ENCODE results near the gene DNAJB4.

Gene DNAJB4

GRCh38 chr1:78038491-78038939 is 33.8 kb downstream of the DNAJB4 start:
- H3K9me3 ChIP-seq (ENCODE audit: insufficient read depth, low read depth, low read length): no peaks in the 10 kb centered on the region
- H3K36me3 ChIP-seq (ENCODE audit: insufficient read depth, low read length): no peaks in the 10 kb centered on the region
- H3K27ac ChIP-seq (ENCODE audit: low read depth, low read length): no peak overlapping the region
- H3K4me1 ChIP-seq (ENCODE audit: insufficient read depth, low read length): no peaks in the 10 kb centered on the region
- no peak overlapping the region for H3K9ac ChIP-seq (ENCODE audit: low read depth, low read length)
- H3K27me3 ChIP-seq (ENCODE audit: insufficient read depth, low read length): peaks cover 8% of the 10 kb centered on the region
- no peak overlapping the region for H3K4me3 ChIP-seq (ENCODE audit: low read length)

GRCh38 chr1:78040484-78041089 is 35.8 kb downstream of the DNAJB4 start:
- 90% methylated on average over 3 of the region's 3 CpGs for WGBS
- Histone ChIP-seq H3K4me1 (ENCODE audit: insufficient read depth, low read length) (peaks cover 5% of the 10 kb centered on the region; the same call in 1 of the 2 replicates), H3K9ac (ENCODE audit: low read depth, low read length) (no peak overlapping the region), H3K27me3 (ENCODE audit: insufficient read depth, low read length) (peaks cover 27% of the 10 kb centered on the region), H3K27ac (ENCODE audit: low read depth, low read length) (no peak overlapping the region), H3K9me3 (ENCODE audit: insufficient read depth, low read depth, low read length) (no peaks in the 10 kb centered on the region), H3K4me3 (ENCODE audit: low read length) (no peak overlapping the region), H3K36me3 (ENCODE audit: insufficient read depth, low read length) (no peaks in the 10 kb centered on the region)

GRCh38 chr1:78043436-78043835 is 38.7 kb downstream of the DNAJB4 start:
- no peak overlapping the region for H3K9ac ChIP-seq (ENCODE audit: low read depth, low read length)
- no peaks in the 10 kb centered on the region for H3K9me3 ChIP-seq (ENCODE audit: insufficient read depth, low read depth, low read length)
- H3K36me3 ChIP-seq (ENCODE audit: insufficient read depth, low read length): no peaks in the 10 kb centered on the region
- H3K27ac ChIP-seq (ENCODE audit: low read depth, low read length): no peak overlapping the region
- peaks cover 11% of the 10 kb centered on the region; the same call in 1 of the 2 replicates for H3K4me1 ChIP-seq (ENCODE audit: insufficient read depth, low read length)
- 91% methylated on average over 3 of the region's 3 CpGs for WGBS
- H3K4me3 ChIP-seq (ENCODE audit: low read length): no peak overlapping the region
- peaks cover 54% of the 10 kb centered on the region for H3K27me3 ChIP-seq (ENCODE audit: insufficient read depth, low read length)

GRCh38 chr1:78044796-78045562 is 40.2 kb downstream of the DNAJB4 start:
- H3K27ac ChIP-seq (ENCODE audit: low read depth, low read length): no peak overlapping the region
- peak overlapping the region; percentile 55 for H3K4me3 ChIP-seq (ENCODE audit: low read length)
- no peaks in the 10 kb centered on the region for H3K9me3 ChIP-seq (ENCODE audit: insufficient read depth, low read depth, low read length)
- H3K4me1 ChIP-seq (ENCODE audit: insufficient read depth, low read length): peaks cover 15% of the 10 kb centered on the region; the same call in 1 of the 2 replicates
- WGBS: 65% methylated on average over 14 of the region's 14 CpGs
- peak overlapping the region; percentile 74; the same call in 1 of the 2 replicates for H3K9ac ChIP-seq (ENCODE audit: low read depth, low read length)
- no peaks in the 10 kb centered on the region for H3K36me3 ChIP-seq (ENCODE audit: insufficient read depth, low read length)
- H3K27me3 ChIP-seq (ENCODE audit: insufficient read depth, low read length): peaks cover 54% of the 10 kb centered on the region

- Histone ChIP-seq H3K9me3 (ENCODE audit: insufficient read depth, low read depth, low read length) (no peaks in the 10 kb centered on the region), H3K27me3 (ENCODE audit: insufficient read depth, low read length) (peaks cover 54% of the 10 kb centered on the region), H3K4me3 (ENCODE audit: low read length) (peak overlapping the region; percentile 55), H3K4me1 (ENCODE audit: insufficient read depth, low read length) (peaks cover 15% of the 10 kb centered on the region; the same call in 1 of the 2 replicates), H3K27ac (ENCODE audit: low read depth, low read length) (no peak overlapping the region), H3K9ac (ENCODE audit: low read depth, low read length) (peak overlapping the region; percentile 74; the same call in 1 of the 2 replicates), H3K36me3 (ENCODE audit: insufficient read depth, low read length) (no peaks in the 10 kb centered on the region)
- WGBS: 31% methylated on average over 19 of the region's 19 CpGs
Observed at GRCh38 chr1:78045563-78045925, 40.8 kb downstream of the DNAJB4 start.

GRCh38 chr1:78045926-78046778 is 41.4 kb downstream of the DNAJB4 start, which contains the start of gene GIPC2:
Gene GIPC2, plus strand, starts transcription at chr1:78045966. Its CDS starts 129 bp downstream, at chr1:78046095.
- peaks cover 15% of the 10 kb centered on the region; the same call in 1 of the 2 replicates for H3K4me1 ChIP-seq (ENCODE audit: insufficient read depth, low read length)
- H3K9ac ChIP-seq (ENCODE audit: low read depth, low read length): peak within 1 kb of the TSS; percentile 74
- H3K9me3 ChIP-seq (ENCODE audit: insufficient read depth, low read depth, low read length): no peaks in the 10 kb centered on the region
- H3K27ac ChIP-seq (ENCODE audit: low read depth, low read length): no peak within 1 kb of the TSS
- 2% methylated on average over 85 of the region's 85 CpGs for WGBS
- peak within 1 kb of the TSS; percentile 55 for H3K4me3 ChIP-seq (ENCODE audit: low read length)
- no peaks in the 10 kb centered on the region for H3K36me3 ChIP-seq (ENCODE audit: insufficient read depth, low read length)
- peaks cover 54% of the 10 kb centered on the region for H3K27me3 ChIP-seq (ENCODE audit: insufficient read depth, low read length)

- Histone ChIP-seq H3K27ac (ENCODE audit: low read depth, low read length) (no peak overlapping the region), H3K4me1 (ENCODE audit: insufficient read depth, low read length) (peaks cover 15% of the 10 kb centered on the region; the same call in 1 of the 2 replicates), H3K9me3 (ENCODE audit: insufficient read depth, low read depth, low read length) (no peaks in the 10 kb centered on the region), H3K4me3 (ENCODE audit: low read length) (peak overlapping the region; percentile 55; the same call in 1 of the 2 replicates), H3K36me3 (ENCODE audit: insufficient read depth, low read length) (no peaks in the 10 kb centered on the region), H3K9ac (ENCODE audit: low read depth, low read length) (no peak overlapping the region), H3K27me3 (ENCODE audit: insufficient read depth, low read length) (peaks cover 54% of the 10 kb centered on the region)
- 73% methylated on average over 4 of the region's 5 CpGs for whole genome bisulfite sequencing
Observed at GRCh38 chr1:78047106-78047505, 42.4 kb downstream of the DNAJB4 start.

- H3K9ac ChIP-seq (ENCODE audit: low read depth, low read length): no peak overlapping the region
- no peak overlapping the region for H3K4me3 ChIP-seq (ENCODE audit: low read length)
- peaks cover 54% of the 10 kb centered on the region for H3K27me3 ChIP-seq (ENCODE audit: insufficient read depth, low read length)
- H3K4me1 ChIP-seq (ENCODE audit: insufficient read depth, low read length): peaks cover 15% of the 10 kb centered on the region; the same call in 1 of the 2 replicates
- 93% methylated on average over 3 of the region's 3 CpGs for WGBS
- H3K27ac ChIP-seq (ENCODE audit: low read depth, low read length): no peak overlapping the region
- no peaks in the 10 kb centered on the region for H3K9me3 ChIP-seq (ENCODE audit: insufficient read depth, low read depth, low read length)
- no peaks in the 10 kb centered on the region for H3K36me3 ChIP-seq (ENCODE audit: insufficient read depth, low read length)
Observed at GRCh38 chr1:78047631-78048030, 42.9 kb downstream of the DNAJB4 start.

- 94% methylated on average over 3 of the region's 3 CpGs for WGBS
- Histone ChIP-seq H3K27me3 (ENCODE audit: insufficient read depth, low read length) (peaks cover 47% of the 10 kb centered on the region), H3K4me3 (ENCODE audit: low read length) (no peak overlapping the region), H3K36me3 (ENCODE audit: insufficient read depth, low read length) (no peaks in the 10 kb centered on the region), H3K4me1 (ENCODE audit: insufficient read depth, low read length) (peaks cover 15% of the 10 kb centered on the region; the same call in 1 of the 2 replicates), H3K9ac (ENCODE audit: low read depth, low read length) (no peak overlapping the region), H3K9me3 (ENCODE audit: insufficient read depth, low read depth, low read length) (no peaks in the 10 kb centered on the region), H3K27ac (ENCODE audit: low read depth, low read length) (no peak overlapping the region)
Observed at GRCh38 chr1:78048446-78048845, 43.7 kb downstream of the DNAJB4 start.

- peaks cover 40% of the 10 kb centered on the region for H3K27me3 ChIP-seq (ENCODE audit: insufficient read depth, low read length)
- H3K27ac ChIP-seq (ENCODE audit: low read depth, low read length): no peak overlapping the region
- H3K4me1 ChIP-seq (ENCODE audit: insufficient read depth, low read length): peaks cover 15% of the 10 kb centered on the region; the same call in 1 of the 2 replicates
- no peak overlapping the region for H3K9ac ChIP-seq (ENCODE audit: low read depth, low read length)
- H3K36me3 ChIP-seq (ENCODE audit: insufficient read depth, low read length): no peaks in the 10 kb centered on the region
- H3K4me3 ChIP-seq (ENCODE audit: low read length): no peak overlapping the region
- 93% methylated on average over 4 of the region's 4 CpGs for WGBS
- H3K9me3 ChIP-seq (ENCODE audit: insufficient read depth, low read depth, low read length): no peaks in the 10 kb centered on the region
Observed at GRCh38 chr1:78049396-78049795, 44.7 kb downstream of the DNAJB4 start.
